ENCODE measurements around the gene DNAH8.
A peak's percentile ranks its signal among the peaks of the same experiment; 100 is the strongest.

The DNAH8 gene

DNA sequence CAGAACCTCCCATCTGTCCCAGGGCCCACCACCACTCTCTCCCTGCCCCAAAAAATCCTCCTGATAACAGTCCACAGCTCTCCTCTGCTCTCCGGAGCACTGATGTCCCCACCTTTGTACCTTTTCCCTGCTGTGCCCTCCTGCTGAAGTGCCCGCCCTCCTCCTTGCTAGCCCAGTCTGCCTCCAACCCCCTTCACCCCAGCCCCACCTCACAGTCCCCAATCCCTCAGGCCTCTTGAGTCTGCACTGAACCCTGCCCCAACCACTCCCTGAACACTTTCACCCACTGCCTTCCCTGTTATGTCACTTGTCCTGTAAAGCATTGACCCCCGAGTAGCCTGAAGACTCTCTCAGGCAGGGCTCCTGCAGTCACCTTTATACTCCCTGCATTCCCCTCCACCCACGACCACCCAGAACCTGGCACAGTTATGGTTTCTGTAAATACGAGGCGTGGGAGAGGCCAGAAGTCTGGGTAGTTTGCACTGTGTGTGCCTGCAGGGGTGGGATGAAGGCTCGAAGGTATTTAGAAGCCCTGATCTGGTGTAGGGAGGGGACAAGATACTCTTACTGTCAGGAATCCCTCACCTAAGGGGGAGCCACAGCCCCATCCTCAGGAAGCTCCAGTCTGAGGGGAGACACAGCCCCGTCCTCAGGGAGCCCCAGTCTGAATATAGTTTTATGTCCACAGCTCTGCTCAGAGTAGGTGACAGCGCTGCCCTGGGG lies 338.9 kb downstream of the DNAH8 start:
- DNase-seq (ENCODE audit: low read depth): no peak

DNA sequence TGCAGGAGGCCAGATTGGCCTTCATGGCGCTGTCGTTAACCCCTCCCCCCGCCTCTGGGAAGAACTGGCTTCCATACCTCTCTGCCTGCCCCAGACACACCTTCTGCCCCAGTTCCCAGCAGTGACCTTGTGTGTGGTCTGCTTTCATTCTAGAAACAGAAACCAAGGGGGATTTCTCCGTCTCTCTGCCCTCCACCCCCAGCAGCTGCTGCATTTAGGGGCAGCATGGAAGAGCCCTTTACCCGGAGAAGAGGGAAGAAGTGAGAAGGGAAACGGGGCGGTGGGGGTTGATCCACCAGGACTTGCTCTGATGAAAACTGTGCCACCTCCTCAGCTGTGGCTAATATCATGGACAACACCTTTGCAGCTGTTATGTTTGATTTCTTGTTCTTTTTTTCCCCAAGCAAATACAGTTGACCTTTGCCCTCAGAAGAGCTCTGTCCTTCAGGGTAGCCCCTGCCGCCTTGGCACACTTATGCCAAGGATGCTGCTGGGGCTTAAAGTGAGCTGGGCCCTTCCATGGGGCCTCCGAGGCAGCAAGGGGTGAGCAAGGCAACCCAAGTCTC lies 339.5 kb downstream of the DNAH8 start:
- DNase-seq (ENCODE audit: low read depth): no peak

DNA sequence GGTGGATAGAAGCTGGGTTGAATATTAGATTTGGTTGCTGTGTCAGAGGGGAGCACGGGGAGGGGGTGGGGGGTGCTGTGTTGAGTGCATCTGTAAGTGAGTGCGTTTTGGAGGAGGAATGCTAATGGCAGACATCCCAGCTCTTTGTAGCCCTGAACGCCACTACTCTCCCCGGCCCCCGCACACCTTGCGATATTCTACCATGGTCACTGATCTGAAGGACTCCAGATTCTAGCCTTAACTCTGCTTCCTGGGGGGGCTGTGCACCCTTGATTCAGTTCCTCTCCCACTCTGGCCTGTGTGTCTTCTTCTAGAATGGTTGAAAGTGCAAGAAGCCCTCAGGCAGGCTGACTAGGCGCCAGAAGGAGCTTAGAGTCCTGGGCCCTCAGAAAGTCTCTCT lies 340.6 kb downstream of the DNAH8 start:
- no peak for DNase-seq (ENCODE audit: low read depth)

DNA sequence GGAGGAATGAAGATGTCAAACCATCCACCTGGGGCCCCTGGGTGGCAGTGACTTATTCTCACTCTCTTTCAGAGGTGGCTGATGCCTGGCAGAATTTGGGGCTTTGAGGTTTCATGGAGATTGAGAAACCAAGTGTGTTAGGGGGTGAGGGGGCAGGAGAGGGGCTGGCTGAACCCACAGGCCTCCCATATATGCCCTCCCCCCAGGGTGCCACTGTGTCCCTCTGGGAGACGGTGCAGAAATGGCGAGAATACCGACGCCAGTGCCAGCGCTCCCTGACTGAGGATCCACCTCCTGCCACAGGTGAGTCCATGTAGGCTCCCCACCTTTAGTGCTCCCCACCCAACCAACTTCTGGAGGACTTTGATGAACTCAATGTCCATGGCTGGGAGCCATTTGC lies 341.1 kb downstream of the DNAH8 start:
- DNase-seq (ENCODE audit: low read depth): no peak

DNA sequence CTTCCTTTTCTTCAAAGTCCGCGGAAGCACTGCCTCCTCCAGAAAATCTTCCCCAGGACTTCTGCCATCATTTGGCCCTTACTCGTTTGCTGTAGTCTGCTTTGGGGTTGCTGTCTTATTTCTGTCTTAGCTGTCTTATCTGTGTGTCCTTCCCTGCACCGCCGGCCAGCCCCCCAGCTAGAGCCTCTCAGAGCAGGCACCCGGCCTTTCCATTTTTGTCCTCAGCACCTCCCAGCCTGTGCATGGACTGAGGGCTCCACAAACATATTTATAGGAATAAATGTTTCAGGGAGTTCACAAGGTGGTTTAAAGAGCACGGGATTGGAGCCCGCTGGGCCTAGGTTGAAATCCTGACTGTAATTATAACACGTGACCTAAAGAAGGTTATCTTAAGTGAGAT lies 341.6 kb downstream of the DNAH8 start:
- no peak for DNase-seq (ENCODE audit: low read depth)

DNA sequence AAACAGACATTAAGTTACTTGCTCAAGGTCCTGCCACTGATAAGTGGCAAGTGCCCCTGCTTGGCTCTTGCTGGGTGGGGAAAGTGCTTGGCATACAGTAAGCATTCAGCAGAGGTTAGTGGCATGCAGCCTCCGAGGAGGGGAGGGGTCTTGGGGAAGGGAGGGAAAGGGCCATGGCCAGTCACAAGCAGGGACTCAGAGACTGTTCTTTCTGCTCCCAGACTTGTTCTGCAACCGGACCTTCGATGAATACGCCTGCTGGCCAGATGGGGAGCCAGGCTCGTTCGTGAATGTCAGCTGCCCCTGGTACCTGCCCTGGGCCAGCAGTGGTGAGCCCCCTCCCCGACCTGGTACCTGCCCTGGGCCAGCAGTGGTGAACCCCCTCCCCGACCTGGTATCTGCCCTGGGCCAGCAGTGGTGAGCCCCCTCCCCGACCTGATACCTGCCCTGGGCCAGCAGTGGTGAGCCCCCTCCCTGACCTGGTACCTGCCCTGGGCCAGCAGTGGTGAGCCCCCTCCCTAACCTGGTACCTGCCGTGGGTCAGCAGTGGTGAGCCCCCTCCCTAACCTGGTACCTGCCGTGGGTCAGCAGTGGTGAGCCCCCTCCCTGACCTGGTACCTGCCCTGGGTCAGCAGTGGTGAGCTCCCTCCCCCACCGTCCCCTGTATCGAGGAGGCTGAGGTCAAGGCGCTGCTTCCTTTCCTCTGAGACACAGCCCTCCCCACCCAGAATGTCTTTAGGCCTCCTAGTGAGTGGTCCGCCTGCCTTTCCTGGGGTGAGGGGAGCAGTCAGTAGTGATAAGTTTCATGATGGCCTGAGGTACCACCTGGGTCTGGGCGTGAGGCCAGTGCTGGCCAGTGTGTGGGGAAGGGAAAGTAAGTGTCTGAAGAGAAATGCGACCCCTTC lies 342.4 kb downstream of the DNAH8 start:
- DNase-seq (ENCODE audit: low read depth): no peak

DNA sequence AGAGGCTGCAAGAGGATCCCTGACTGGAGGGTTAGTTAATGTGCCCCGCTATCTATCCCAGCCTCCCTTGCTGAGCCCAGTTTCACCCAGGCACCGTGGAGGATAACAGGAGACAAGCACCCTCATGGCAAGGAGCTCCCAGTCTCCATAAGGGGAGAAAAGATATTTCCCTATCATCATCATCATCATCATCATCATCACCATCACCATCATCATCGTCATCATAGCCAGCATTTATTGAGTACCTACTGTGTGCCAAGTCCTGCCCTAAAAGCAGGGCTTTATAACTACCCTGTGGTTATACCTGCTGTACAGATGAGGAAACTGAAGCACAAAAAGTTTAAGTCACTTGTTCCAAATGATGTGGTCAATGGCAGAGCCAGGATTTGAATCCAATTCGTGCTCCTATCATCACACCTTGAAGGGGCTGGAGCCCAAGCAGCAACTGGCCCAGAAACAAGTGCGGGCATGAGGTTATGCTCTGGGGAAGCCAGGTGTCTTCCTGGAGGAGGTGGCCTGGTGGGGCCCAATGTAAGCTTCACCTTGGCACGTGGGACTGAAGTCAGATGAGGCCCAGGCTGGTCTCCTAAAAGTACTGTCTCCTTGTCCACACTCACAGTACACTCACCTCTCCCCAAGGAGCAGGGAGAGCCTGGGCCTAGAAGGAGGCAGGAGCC lies 343.5 kb downstream of the DNAH8 start:
- DNase-seq (ENCODE audit: low read depth): no peak

DNA sequence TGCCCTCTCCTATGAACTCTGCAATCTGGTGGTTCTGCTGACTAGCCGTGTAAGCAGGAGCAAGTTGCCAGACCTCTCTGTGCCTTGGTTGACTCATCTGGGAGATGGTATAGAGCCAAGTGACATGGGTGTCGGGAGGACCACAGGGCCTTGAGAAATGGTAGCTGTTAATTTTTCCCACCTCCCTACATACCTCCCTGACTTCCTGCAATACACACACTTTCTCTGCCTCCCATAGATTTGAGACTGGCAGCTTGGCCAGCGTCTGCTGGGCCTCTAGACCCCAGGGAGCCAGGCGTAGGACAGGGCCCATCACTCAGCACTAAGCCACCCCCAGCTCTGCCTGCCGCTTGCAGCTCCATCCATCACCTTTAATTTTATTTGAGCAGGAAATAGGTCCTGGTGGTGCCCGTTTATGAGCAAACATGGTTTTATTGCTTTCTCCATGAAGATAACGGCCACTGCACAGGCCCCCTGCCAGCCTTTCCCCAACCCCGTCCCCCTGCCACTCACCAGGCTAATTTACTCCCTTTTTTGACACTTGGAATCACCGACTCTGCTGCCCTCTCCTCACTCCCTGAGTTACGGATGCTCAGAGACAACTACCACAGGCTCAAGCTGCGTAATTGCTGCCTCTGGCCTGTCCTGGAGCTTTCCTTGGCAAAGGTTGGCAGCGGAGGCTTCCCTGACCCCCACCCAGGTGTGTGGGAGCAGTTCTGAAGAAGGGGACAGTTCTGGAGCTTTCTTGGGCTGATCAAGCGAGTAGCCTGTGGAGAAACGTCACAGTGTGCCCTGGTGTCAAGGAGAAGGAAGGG lies 344.6 kb downstream of the DNAH8 start:
- DNase-seq (ENCODE audit: low read depth): peak; percentile 0

DNA sequence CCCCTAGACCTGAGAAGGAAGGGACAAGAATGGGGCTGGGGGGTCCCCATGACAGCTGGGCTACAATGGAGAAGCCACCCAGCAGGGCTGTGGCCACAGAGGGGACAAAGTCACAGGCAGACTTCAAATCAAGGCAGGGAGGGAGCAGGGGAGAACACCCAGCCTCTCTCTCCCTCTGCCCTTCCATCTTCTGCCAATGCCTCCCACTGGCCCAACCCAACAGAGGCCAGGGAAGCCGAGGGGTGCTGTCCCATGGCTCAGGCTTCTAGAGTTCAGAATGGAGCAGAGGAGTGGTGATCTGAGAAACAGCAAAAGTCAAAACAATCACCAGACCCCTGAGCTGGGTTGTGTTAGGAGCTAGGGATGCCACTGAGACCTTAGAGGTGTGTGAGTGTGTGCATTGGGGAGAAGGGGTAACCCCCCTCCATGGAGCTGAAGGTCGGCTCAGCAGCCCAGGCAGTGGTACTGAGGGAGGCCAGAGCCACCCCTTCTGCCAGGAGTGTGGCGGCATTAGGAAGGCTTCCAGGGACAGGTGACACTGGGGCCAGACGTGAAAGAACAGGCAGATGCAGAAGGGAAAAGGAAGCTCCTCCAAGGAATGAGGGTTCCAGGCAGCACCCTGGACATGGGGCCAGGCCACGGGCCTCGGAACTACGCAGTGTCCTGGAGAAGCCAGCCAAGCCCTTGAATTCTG lies 345.5 kb downstream of the DNAH8 start:
- no peak for DNase-seq (ENCODE audit: low read depth)

DNA sequence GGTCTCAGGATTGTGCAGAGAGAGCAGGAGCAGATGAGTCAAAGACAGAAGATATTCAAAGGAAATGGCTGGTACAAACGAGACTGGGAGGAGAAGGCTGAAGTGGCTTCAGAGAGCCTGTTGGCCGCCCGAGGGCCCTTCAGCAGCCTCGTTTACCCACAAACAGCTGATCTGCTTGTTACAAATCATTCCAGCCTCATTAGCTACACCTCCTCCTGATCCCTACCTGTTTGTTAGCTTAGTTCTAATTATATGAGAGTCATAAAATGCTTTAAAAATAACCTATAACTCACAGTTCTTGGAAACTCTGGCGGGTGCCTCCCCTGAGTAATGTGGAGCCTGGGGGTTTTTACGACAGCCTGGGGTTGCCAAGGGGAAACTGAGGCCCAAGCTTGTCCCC lies 346.1 kb downstream of the DNAH8 start:
- no peak for DNase-seq (ENCODE audit: low read depth)

DNA sequence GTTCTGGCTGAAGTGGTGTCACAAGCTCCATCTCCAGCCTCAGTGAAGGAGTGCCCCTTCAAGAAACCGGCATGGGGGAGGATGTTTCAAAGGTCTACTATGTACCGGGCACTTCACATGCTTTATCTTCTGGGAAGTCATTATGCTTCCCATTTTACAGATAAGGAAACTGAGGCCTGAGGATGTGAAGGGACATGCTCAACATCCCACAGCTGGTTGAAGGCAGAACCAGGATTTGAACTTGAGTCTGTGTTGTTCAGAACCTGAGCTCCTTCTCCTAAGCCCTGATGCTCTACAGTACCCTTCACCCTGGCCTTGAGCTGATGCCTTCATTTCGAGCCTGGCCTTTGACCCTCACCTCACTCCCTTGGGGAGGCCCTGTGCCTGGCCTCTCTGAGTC lies 346.5 kb downstream of the DNAH8 start:
- DNase-seq (ENCODE audit: low read depth): no peak

DNA sequence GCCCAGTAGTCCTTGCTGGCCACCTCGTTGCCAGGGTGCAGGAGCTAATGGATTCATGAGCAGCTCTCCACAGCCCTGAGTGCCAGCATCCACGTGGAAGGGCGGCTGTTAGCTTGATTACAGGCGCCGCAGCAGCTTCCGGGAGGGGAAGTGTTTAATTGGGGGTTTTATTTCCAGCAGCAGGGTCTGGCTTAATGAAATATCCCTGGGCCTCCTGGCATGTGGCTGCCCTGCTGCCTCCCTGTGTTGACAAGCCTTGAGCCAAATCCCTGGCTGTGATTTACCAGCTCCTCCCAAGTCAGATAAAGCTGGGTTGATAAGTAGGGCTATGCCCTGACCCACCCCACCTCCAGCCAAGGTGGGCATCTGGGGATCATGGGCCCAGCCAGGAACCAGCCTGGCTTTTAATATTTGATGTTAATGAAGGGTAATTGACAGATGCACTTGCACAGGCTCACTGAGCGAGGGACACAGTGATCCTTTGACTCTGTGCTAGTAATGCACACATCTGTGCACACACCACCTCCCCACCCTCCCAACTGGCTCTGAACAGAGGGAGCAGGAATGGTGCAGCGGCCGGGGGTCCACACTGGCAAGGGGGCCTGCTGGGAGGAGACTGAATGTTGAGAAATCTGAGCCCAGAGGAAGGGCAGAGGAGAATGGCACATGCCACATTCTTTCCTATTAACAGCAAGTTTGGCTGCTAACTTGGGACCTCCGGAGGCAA lies 347.1 kb downstream of the DNAH8 start:
- no peak for DNase-seq (ENCODE audit: low read depth)

DNA sequence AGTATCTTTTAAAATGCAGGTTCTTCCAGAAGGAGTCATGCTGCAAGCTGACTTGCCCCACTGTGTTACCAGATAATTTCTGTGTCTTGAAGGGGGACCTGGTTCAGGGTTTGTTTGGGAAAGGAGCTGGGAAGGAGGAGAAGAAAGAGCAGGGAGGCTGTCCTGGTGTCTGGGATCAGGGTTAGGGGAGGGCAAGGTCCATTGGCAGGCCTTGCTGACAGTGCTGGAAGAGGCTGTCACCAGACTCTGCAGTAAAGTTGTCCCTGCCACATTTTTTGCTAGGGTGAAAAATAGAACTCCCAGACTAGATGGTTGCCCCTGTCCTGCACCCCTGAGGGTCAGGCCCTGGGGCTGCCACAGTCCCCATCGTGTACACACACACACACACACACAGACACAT lies 348.4 kb downstream of the DNAH8 start:
- DNase-seq (ENCODE audit: low read depth): no peak

DNA sequence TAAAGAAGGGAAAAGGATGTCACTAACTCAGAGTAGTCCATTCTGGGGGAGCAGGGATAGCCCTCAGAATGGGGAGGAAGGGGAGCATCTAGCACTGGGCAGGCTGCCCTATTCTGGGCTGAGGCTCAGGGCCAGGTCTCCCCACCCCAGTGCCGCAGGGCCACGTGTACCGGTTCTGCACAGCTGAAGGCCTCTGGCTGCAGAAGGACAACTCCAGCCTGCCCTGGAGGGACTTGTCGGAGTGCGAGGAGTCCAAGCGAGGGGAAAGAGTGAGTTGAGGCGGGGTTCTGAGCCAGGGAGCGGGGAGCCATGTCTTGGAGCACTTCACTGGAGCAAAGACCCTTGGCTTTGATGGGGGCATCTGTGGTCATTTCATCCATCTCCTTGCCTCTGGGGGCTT lies 350.4 kb downstream of the DNAH8 start:
- no peak for DNase-seq (ENCODE audit: low read depth)

DNA sequence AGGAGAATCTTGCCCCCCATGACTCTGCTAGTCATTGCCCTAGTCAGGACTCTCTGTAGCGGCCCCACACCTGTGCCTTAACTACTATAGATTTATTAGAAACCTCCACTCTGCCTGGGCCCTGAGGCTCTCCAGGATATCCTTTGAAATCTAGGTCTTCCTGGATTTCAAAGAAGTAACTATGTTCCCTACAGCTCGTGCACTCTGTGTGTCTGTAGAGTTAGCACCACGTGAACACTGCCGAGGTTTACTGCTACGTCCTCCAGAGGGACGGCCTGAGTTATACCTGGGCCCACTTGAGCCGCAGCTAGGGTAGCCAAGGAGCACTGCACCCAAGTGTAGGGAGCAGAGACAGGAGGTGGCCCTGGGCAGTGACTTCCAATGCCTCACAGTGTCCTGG lies 353.3 kb downstream of the DNAH8 start:
- DNase-seq (ENCODE audit: low read depth): no peak

DNA sequence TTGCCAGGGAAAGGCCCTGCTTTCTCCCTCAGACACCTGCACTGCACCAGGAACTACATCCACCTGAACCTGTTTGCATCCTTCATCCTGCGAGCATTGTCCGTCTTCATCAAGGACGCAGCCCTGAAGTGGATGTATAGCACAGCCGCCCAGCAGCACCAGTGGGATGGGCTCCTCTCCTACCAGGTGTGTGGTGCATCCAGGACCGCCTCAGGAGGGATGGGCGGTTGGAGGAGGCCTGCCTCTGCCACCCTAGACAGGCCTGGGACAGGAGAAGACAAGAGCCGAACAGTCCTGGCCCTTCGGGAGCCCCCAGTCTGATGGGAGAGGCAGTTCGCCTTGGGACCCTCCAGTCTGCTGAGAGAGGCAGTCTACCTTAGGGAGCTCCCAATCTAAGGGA lies 357.7 kb downstream of the DNAH8 start:
- DNase-seq (ENCODE audit: low read depth): no peak

DNA sequence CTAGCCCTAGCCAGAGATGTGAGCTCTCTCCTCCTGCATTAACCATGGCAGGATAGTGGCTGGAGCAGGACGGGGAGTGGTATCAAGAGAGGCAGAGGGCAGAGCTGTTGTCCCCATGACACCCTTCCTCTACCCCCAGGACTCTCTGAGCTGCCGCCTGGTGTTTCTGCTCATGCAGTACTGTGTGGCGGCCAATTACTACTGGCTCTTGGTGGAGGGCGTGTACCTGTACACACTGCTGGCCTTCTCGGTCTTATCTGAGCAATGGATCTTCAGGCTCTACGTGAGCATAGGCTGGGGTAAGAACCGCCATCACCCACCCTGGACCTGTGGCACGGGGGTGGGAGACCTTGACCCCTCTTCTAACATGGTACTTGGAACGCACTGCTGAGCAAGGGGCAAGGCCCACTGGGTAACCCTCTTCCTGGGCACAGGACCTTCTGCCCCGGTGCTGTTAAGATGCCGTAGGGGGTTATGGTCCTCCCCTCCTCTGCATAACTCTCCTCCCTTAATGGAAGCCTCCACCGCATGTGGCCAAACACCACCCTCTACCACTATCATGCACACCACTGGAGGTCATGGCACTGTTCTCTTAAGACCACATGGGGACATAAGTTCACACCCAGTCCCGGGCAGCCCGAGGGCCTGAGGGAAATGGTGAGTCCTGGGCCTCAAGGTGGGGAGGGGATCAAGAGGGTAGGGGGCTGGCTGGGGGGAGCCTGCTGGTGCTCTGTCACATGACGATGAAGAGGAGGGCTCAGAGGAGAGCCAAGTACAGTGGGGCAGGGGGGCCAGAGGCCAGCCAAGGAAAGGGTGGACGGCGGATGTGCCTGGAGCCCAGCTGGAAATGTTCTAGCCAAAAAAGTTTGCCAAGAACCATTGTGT lies 358.6 kb downstream of the DNAH8 start:
- no peak for DNase-seq (ENCODE audit: low read depth)

DNA sequence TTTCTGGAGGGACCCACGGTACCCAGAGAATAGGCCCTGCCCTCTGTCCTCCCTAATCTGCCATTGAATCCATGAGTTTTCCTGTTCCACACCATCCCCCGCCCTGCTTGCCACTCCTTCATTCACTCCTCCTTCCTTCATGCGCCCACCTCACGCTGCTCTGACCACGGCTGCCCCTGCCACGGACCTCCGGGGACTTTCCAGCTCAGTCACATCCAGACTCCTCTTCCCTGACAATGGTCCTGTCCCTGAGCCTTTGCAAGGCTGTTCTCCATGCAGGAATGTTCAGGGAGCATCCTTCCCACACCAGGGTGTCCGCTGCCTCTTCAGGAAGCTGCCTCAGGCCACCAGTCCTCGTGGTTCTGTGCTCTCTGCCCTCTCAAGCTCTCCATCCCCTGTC lies 359.4 kb downstream of the DNAH8 start:
- DNase-seq (ENCODE audit: low read depth): no peak

DNA sequence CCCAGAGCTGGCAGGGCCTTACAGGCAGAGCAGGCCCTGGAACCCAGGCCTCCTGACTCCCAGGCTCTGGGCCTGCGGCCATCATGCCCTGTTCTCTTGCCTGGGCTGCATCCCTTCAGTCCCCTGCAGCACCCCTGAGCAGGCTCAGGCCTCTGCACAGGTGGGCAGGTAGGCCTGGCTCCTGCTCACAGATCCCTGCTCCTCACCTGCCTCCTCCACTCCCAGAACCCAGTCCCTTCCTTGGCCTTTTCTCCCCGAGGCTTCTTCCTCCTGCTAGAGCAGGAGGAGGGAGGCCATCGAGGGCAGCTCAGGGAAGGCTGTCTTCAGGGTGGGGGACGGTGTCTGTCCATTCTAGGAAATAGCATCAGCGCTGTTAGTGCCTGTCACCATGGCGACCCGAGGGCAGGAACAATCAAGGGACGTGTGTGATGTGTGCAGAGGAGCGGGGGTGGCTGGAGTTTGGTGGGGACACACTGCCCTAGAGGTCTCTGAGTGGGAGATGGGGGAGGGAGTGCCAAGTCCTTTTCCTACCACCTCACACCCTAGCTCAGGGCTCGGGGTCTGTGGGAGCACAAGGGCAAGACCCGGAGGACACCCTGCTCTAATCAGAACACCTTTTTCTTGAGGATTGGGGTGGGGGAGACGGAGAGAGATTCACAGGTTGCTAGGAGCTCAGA lies 360.0 kb downstream of the DNAH8 start:
- DNase-seq (ENCODE audit: low read depth): no peak
